ENCODE measurements around the gene PLEKHO2.

- TF ChIP-seq, protein P1, sequence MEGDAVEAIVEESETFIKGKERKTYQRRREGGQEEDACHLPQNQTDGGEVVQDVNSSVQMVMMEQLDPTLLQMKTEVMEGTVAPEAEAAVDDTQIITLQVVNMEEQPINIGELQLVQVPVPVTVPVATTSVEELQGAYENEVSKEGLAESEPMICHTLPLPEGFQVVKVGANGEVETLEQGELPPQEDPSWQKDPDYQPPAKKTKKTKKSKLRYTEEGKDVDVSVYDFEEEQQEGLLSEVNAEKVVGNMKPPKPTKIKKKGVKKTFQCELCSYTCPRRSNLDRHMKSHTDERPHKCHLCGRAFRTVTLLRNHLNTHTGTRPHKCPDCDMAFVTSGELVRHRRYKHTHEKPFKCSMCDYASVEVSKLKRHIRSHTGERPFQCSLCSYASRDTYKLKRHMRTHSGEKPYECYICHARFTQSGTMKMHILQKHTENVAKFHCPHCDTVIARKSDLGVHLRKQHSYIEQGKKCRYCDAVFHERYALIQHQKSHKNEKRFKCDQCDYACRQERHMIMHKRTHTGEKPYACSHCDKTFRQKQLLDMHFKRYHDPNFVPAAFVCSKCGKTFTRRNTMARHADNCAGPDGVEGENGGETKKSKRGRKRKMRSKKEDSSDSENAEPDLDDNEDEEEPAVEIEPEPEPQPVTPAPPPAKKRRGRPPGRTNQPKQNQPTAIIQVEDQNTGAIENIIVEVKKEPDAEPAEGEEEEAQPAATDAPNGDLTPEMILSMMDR (IDR thresholded peaks at IDR 0.05; ENCODE audit: insufficient read depth, low read length, poor library complexity, severe bottlenecking) = no peak
- no peak for TF ChIP-seq EZH2phosphoT487 (conservative IDR thresholded peaks at IDR 0.05; ENCODE audit: low read length)
Measured at GRCh38 chr15:64842986-64843561, 1.4 kb downstream of the PLEKHO2 start.
